ENCODE measurements around the gene PLXDC2. TPM values are rescaled to one million over a fixed set of nuclear protein-coding genes. Genes with fewer than 3 reads are reported as not detected.

PLXDC2 gene
- total RNA-seq, 1 experiment from 2014 or later = 0.20 TPM

DNA sequence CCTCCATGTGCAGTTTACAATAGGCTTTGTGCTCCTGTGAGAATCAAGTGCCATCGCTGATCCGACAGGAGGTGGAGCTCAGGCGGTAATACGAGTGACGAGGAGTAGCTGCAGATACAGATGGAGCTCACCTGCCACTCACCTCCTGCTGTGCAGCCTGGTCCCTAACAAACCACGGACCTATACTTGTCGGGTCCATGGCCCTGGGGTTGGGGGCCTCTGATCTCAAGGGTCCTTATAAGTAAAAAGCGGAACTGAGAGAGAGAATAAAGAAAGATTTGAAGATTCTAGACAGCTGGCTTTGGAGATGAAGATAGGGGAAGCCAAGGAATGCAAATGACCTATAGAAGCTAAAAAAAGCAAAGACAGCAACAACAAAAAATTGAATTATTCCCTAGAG lies 130.6 kb downstream of the PLXDC2 start:
- H3K9me2 ChIP-seq (ENCODE audit: insufficient read depth) = no peaks in the 10 kb centered on the region
- intact Hi-C loops (cut with micrococcal nuclease) = no loop called here
- RAD21 ChIA-PET (ENCODE audit: low non-redundant PET in 1 of 2, low total read pairs in 2 of 2, uncharacterized antibody in 2 of 2, unreplicated experiment in 2 of 2) = no interaction called here
- H4K20me1 ChIP-seq (ENCODE audit: insufficient read depth) = no peaks in the 10 kb centered on the region
- peaks cover 0 to 21% of the 10 kb centered on the region in 2 experiments; a peak in 2 of 4 replicates for H3K9me3 ChIP-seq (ENCODE audit: control insufficient read depth in 1 of 2, insufficient read depth in 1 of 2, low read depth in 1 of 2, low read length in 2 of 2)
- no peak overlapping the region for H2AFZ ChIP-seq (ENCODE audit: low read depth, low read length, poor library complexity, severe bottlenecking)
- no peaks in the 10 kb centered on the region for H3K36me3 ChIP-seq (ENCODE audit: control insufficient read depth in 1 of 2, insufficient read depth in 2 of 2, low read length in 2 of 2)
- CTCF ChIA-PET = no interaction called here
- no peaks in the 10 kb centered on the region for H3K79me2 ChIP-seq (ENCODE audit: insufficient read depth, low read length)
- H3K27ac ChIP-seq (ENCODE audit: low read depth, low read length) = no peak overlapping the region
- no TSS peak for BruUV-seq (replicated peaks)
- H3K4me3 ChIP-seq (replicated peaks in 1 of 2; ENCODE audit: low read depth in 1 of 2, low read length in 2 of 2) = no peak overlapping the region
- H3K27me3 ChIP-seq (ENCODE audit: insufficient read depth, low read length) = no peaks in the 10 kb centered on the region
- POLR2A ChIA-PET = no interaction called here
- TF ChIP-seq, protein P1, sequence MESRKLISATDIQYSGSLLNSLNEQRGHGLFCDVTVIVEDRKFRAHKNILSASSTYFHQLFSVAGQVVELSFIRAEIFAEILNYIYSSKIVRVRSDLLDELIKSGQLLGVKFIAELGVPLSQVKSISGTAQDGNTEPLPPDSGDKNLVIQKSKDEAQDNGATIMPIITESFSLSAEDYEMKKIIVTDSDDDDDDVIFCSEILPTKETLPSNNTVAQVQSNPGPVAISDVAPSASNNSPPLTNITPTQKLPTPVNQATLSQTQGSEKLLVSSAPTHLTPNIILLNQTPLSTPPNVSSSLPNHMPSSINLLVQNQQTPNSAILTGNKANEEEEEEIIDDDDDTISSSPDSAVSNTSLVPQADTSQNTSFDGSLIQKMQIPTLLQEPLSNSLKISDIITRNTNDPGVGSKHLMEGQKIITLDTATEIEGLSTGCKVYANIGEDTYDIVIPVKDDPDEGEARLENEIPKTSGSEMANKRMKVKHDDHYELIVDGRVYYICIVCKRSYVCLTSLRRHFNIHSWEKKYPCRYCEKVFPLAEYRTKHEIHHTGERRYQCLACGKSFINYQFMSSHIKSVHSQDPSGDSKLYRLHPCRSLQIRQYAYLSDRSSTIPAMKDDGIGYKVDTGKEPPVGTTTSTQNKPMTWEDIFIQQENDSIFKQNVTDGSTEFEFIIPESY (IDR thresholded peaks at IDR 0.05; ENCODE audit: extremely low read depth, insufficient replicate concordance, low read length) = no peak
- TF ChIP-seq POLR2AphosphoS5 (IDR thresholded peaks at IDR 0.05; ENCODE audit: low read depth, low read length) = no peak
- TF ChIP-seq, protein P2, sequence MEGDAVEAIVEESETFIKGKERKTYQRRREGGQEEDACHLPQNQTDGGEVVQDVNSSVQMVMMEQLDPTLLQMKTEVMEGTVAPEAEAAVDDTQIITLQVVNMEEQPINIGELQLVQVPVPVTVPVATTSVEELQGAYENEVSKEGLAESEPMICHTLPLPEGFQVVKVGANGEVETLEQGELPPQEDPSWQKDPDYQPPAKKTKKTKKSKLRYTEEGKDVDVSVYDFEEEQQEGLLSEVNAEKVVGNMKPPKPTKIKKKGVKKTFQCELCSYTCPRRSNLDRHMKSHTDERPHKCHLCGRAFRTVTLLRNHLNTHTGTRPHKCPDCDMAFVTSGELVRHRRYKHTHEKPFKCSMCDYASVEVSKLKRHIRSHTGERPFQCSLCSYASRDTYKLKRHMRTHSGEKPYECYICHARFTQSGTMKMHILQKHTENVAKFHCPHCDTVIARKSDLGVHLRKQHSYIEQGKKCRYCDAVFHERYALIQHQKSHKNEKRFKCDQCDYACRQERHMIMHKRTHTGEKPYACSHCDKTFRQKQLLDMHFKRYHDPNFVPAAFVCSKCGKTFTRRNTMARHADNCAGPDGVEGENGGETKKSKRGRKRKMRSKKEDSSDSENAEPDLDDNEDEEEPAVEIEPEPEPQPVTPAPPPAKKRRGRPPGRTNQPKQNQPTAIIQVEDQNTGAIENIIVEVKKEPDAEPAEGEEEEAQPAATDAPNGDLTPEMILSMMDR (IDR thresholded peaks at IDR 0.05 in 2 of 3, conservative IDR thresholded peaks at IDR 0.05 in 1 of 3; ENCODE audit: borderline replicate concordance in 1 of 3, insufficient read depth in 1 of 3, low read depth in 2 of 3, low read length in 2 of 3) = no peak
- TF ChIP-seq, protein P3, sequence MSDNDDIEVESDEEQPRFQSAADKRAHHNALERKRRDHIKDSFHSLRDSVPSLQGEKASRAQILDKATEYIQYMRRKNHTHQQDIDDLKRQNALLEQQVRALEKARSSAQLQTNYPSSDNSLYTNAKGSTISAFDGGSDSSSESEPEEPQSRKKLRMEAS (IDR thresholded peaks at IDR 0.05) = no peak
- TF ChIP-seq JUND (IDR thresholded peaks at IDR 0.05) = no peak
- TF ChIP-seq, protein P4, sequence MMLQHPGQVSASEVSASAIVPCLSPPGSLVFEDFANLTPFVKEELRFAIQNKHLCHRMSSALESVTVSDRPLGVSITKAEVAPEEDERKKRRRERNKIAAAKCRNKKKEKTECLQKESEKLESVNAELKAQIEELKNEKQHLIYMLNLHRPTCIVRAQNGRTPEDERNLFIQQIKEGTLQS (IDR thresholded peaks at IDR 0.05) = no peak
- no peak for TF ChIP-seq SRF (IDR thresholded peaks at IDR 0.05; ENCODE audit: low read depth)
- no peak for TF ChIP-seq FOSL1 (IDR thresholded peaks at IDR 0.05; ENCODE audit: low read depth)
- H3K4me1 ChIP-seq (ENCODE audit: control insufficient read depth in 1 of 2, insufficient read depth in 2 of 2, low read length in 2 of 2) = no peaks in the 10 kb centered on the region
- no peak overlapping the region for H3K4me2 ChIP-seq (ENCODE audit: low read length)
- DNase-seq (ENCODE audit: low read depth, low spot score) (no peak), ATAC-seq (no peak)
- no peak overlapping the region for H3K9ac ChIP-seq (ENCODE audit: low read length)

All from HCT116 (cell line).